Stimulated activated CD4-positive, alpha-beta T cell treated with anti-CD3 and anti-CD28 coated beads, Interleukin-4, amount 100 ng/mL, for 4 hours (primary cell): ENCODE results near the gene DUOXA1.

ENCODE experiments used
- DNase-seq, 2 experiments: peaks; one replicate each; pipeline ENCODE4 v3.0.0-alpha.2; 2020

DUOXA1 gene

DNA sequence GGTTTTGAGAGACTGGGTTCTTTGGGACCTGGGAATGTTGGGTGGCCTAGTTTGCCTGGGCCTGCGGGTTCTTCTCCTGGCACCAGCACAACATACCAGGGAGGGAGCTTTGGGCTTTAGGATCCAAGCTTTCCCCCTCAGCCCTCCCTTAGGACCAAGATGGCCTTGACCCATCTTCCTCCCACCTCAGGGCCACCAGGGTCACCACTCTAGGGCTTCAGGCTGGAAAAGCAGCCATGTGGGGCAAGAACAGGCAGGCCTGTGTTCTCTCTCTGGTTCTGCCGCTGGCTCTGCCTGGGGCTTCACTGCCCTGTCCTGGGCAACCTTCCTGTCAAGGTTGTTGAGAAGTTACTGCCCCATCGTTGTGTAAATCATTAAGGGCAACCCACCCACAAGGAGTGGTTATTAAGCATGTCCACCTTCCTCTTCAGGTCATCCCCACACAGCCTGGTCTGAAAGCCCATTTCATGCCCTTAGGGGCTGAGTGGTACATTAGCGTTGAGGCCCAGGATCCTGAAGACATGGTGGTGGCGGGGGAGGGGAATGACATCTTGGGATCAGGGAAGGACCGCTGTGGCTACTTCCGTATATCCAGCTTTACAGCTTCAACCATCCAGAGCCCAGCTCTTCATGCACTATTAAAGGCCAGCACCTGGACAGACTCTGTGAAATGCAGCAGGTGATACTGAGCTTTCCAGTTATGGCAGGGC is 767 bp upstream of the DUOXA1 start:
- DNase-seq = no peak

DNA sequence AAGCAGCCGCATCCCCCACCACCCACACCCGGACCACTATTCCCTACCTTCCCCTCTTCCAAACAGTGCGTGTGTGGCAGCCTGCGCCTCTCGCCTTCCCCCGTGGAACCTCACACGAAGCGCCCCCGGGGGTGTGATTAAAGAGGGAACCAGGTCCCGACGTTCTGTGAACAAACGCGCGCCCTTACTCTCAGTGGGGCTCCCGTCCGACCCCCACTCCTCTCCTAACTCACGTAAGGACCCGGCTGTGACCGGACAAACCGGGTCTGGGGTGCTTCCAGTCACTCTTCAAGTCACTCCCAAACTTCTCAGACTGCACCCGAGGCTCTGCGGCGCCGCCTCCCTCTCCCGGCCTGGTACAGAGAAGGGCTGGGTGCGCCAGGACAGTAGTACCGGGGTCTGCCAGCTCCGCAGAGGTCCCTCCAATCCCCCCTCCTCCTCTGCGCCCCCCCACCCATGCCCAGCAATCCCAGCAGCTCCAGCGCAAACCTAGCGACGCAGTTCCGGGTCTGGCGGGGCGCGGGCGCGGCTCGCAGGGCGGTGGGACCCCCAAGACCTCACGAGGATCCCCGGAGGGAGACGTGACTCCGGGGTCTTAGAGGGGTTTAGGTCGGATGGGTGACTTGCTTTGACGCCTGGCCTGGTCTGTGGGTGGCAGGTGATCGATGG is 574 bp downstream of the DUOXA1 start:
- DNase-seq = no peak

DNA sequence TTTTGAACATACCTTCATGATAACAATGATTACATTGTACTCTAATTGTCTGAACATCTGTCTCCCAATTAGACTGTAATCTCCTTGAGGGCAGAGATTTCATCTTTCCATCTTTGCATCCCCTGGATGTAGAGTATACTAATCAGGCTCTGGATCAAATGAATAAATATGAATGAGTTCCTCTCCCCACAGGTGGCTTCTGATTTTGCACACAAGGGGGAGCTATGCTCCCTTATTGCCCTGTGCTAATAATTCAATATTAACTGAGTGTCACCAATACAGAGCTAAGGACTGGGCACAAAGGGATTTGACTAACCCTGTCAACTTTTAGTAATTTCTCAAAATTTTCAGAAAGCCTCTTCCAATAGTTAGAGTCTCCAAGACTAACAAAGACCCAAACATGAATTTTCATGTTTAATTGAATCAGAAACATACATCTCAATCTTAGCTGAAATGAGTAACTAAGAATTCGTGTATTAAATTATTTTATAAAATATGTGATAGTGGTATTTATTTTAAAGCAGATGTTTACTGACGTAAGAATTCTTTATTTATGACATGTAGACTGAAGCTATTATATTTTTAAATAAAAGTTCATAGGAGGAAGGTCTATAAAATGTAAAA is 3.0 kb downstream of the DUOXA1 start:
- peak; percentile 29 to 32 for DNase-seq

DNA sequence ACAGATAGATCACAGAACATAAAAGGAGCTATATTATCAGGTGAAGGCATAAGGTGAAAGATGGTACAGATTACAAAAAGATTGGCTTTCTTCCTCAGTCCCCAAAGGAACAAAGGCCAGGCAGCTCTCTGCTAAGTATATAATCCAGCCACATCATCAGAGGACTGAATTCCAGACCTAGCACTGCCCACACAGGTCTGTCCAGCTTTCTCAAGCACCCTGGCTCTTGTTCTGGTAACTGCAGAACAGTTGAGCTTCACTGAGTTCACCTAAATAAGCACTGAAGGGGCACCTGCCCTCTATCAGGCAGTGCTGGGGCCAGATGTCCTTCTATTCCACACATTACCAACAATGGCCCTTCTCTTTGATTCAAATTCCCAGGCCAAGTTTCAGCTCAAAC is 6.3 kb downstream of the DUOXA1 start:
- DNase-seq = no peak

DNA sequence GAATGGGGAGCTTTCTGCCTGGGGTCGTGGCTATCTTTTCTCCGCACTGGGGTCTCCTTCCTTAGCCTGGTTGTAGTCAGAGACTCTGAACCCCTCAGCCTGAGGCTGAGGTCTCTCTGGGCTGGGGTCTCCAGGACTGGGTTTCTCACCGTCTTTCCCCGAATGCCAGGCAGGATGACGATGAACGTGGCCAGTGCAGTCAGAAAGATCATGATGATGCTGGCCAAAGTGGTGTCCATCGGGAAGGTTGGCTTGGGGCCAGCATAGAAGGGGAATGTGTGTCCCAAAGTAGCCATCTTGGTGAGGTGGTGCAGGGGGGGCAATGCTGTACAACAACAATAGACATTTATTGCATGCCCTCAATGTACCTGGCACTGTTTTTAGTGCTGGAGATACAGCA is 7.0 kb downstream of the DUOXA1 start:
- no peak for DNase-seq

DNA sequence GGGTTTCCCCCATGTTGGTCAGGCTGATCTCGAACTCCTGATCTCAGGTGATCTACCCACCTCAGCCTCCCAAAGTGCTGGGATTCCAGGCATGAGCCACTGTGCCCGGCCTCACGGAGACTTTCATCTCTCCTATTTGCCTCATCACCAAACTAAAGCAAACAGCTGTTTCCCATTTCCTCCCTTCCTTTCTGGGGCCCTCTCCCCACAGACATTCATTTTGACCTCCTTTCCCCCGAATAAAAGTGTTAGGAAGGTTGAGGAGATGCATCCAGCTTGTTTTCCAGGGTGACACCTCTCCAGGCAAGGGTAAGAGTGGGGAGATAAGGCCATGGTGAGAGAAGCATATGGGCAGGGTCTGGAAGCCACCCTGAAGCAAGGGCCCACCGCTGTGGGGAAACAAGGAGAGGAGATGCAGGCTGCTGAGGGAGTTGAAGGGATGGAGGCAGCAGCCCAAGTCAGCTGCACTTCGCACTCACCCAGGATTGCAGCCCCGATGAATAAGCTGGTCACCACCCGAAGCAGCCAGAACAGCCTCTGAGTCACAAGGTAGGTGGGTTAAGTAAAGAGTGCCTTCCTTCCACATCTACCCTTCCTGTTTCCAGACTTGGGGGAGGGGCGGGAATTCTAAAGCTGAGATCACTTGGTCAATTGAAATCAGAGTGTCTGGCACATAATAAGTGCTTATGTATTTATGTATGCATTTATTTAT is 7.8 kb downstream of the DUOXA1 start:
- no peak for DNase-seq

DNA sequence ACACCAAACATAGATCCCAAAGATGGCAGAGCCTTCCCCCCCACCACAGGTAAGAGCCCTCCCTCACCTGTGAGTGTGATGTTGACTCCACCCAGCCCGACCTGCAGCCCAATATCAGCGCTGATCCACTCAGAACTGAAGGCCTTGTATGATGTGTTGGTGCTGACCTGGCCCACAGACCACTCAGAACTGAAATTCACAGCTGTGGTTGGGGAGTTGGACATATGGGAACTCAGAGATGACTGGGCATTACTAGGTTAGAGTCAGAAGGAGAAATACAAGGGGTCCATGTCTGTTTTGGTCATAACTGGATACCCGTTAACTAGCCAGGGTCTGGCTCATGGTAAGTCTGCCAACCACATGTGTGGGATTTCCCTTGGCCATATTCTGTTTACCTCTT is 8.7 kb downstream of the DUOXA1 start:
- no peak for DNase-seq

DNA sequence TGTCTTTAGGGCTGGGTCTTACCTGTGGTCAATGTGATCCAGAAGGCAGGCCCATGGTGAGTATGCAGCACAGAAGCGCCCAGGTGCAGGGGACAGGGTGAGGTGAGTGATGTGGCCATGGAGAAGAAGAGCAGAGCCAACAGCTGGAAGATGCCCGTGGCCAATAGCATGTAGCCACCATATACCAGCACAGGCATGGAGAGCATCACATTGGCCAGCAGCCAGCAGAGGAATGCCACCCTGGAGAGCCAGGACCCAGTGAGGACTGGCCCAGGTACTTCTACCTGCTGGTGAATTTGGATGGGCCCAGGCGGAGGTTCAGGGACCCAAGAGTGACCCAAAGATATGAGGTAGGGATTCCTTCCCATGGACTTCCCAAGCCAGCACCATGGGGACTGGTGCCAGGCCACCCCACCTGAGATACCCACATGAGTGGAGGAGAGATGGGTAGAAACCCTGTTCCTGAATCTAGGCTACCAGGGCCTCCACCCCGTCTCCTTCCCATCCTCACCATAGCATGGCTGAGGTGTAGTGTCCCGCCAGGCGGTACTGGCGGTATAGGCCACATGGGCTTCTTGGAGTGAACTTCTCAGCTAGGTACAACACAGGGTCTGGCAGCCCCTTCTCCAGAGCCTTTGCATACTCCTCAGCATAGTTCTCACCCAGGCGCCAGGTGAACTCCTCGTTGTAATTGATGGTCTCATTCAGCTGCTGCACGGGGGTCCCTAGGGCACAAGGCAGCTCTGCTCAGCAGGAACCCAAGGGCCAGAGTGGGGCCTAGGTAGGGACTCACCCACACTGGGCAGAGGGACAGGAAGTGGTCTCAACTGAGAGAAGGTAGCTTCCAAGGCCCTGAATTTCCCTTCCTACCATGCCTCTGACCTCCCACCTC is 9.4 kb downstream of the DUOXA1 start:
- DNase-seq = no peak

DNA sequence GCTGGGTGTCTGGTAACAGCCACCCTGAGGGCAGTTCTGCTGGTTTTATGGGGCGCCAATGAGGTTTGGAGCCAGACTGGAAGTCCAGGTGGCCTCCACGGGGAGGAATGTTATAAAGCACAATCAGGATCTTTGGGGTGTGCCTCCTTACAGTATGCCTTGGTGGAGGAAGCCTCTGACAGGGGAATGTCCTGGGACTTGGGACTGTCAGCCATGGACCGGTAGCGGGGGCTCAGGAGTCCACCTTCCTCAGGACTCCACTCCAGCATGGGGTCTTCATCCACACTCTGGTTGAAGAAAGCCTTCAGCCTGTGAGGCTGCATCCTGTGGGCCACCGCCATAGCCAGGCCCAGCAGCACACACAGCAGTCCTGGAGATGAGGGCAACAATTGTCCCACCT is 10.7 kb downstream of the DUOXA1 start:
- no peak for DNase-seq

DNA sequence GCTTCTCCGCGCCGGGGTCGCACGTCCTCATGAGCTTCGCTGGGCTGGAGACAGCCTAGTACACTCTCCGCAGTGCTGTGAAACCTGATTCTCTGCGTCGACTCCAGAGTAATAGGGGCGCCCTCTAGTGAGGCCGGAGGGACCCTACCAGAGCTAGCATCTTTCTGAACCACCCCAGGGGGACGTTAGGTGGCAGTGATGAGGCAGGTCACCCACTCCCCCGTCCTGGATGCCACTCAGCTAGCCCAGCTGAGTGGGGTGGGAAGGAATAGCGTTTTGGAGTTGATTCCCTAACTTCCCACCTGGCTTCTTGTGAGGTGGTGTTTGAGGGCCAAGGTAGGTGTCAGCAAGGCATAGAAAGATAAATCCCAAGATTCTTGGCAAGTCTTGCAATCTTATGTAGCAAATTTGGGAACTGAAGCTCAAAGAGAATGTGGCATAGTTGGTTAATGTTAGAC is 11.5 kb downstream of the DUOXA1 start:
- peak; percentile 78 to 80 for DNase-seq

DNA sequence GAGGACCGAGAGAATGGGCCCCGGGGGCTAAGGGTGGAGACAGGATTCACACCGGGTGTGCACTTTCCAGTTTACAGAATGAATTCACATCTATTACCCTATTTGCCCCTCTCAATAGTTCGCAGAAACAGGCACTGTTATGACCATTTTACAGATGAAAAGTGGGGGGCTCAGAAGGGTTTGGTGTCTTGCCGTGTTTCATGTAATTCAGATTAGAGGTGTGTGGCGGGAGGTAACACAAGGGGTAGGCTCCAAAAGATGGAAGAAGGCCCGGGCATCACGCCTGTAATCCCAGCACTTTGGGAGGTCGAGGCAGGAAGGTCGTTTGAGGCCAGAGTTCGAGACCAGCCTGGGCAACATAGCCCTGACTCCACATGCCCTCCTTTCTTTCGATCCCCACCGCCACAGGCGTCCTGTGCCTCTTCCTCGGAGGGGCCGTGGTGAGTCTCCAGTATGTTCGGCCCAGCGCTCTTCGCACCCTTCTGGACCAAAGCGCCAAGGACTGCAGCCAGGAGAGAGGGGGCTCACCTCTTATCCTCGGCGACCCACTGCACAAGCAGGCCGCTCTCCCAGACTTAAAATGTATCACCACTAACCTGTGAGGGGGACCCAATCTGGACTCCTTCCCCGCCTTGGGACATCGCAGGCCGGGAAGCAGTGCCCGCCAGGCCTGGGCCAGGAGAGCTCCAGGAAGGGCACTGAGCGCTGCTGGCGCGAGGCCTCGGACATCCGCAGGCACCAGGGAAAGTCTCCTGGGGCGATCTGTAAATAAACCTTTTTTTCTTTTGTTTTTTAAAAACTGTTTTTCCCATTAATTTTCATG is 12.2 kb downstream of the DUOXA1 start:
- DNase-seq = no peak

DNA sequence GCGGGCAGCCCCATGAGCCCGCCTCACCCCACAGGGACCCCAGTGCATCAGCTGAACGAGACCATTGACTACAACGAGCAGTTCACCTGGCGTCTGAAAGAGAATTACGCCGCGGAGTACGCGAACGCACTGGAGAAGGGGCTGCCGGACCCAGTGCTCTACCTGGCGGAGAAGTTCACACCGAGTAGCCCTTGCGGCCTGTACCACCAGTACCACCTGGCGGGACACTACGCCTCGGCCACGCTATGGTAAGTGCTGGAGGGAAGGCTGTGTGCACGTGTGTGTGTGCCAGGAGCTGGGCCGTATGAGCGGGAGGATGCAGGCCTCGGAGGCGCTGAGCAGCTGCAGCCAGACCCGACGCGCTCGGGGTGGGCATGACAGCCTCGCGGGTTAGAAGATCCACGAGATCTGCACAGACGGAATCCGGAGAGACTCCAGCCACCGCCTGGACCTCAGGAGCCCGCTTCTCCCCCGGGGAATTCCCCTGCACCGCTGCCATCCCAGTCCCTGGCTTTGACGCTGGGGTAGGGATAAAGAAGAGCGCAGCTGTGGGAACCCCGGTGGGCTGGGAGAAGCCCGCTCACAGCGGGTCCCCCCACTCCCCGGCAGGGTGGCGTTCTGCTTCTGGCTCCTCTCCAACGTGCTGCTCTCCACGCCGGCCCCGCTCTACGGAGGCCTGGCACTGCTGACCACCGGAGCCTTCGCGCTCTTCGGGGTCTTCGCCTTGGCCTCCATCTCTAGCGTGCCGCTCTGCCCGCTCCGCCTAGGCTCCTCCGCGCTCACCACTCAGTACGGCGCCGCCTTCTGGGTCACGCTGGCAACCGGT is 13.0 kb downstream of the DUOXA1 start:
- DNase-seq = no peak

DNA sequence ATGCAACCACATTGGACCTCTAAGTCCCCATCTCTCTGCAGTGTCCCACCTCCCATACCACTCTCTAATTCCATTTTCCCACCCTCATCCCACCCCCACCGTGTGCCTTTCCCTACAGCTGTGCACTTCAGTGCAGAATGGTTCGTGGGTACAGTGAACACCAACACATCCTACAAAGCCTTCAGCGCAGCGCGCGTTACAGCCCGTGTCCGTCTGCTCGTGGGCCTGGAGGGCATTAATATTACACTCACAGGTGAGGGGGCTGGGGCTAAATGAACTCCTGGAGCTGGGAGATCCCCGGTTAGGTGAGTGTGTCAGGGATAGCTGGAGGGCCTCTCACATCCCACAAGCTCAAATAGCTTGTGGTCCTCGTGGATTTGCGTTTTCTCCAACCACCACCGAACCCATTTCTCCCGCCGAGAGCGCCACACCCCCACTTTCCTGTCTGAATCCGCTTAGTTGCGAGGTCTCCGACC is 13.6 kb downstream of the DUOXA1 start:
- no peak for DNase-seq

DNA sequence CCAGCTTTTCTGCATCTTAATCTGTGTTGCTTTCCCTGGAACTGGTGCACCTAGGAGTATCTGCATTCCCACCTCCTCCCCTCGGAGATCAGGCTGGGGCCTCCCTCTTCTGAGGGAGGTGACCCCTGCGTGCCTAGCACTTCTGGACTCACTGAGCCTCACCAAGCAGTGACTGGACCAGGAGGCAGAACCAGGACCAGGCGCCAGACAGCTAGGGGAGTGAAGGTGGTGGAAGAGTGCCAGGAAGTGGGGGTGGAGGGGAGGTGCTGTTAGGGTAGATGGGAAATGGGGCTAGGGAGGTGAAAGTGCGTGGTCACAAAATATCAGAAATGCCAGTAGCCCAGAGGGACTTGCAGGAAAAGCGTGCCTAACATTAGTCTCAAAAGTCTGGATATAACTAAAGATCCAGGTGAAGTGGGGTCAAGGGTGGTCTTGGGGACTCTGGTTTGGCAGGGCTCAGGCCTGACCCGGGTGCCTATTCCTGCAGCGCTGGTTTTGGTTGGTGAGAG is 14.3 kb downstream of the DUOXA1 start:
- DNase-seq = no peak

DNA sequence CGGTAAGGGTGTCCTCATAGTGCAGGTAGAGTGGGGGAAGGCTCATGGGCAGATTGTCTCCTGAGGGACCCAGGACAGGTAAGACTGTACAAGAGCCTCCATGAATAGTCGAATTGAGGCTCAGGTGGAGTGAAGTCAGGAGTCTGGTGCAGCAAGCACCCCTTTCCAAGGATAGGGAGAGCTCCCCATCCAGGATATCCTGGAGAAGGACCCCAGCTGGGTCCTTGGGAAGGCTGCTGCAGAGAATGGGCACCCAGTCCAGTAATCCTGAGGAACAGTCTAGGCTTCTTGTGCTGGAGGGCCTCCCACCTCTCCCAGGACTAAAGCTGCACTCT is 15.0 kb downstream of the DUOXA1 start:
- no peak for DNase-seq

DNA sequence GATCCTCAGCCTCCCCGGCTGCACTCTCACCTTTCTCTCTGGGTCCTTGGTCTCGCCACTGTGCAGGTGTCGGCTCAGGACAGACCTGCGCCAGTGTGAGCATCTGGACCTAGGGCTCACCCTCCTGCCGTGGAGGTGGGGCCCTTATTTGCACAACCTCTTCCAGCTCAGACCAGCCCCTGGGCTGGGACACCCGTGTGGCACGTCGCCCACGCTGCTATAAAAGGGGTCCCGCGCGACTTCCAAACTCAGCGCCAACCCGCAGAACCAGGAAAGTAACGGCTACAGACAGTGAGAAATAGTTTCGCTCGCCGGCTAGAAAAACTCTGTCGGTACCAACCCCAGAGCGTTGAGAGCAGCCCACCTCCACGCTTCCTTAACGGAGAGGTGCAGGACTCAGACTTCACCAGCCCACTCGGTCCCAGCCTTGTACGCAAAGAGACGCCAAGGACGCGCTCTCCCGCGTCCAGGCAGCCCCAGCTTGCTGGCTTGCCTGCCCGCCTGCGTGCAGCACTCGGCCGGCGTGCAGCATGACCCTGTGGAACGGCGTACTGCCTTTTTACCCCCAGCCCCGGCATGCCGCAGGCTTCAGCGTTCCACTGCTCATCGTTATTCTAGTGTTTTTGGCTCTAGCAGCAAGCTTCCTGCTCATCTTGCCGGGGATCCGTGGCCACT is 15.5 kb downstream of the DUOXA1 start, which contains the start of the genes DUOX2 and DUOXA2:
Gene DUOX2 (minus strand): TSS at position 97 of the 675 bp plus-strand sequence. CDS start 761 bp downstream, outside the sequence.
Gene DUOXA2 (plus strand): TSS at position 251 of the 675 bp plus-strand sequence. CDS start 280 bp downstream, at position 531.
- DNase-seq = no peak

DNA sequence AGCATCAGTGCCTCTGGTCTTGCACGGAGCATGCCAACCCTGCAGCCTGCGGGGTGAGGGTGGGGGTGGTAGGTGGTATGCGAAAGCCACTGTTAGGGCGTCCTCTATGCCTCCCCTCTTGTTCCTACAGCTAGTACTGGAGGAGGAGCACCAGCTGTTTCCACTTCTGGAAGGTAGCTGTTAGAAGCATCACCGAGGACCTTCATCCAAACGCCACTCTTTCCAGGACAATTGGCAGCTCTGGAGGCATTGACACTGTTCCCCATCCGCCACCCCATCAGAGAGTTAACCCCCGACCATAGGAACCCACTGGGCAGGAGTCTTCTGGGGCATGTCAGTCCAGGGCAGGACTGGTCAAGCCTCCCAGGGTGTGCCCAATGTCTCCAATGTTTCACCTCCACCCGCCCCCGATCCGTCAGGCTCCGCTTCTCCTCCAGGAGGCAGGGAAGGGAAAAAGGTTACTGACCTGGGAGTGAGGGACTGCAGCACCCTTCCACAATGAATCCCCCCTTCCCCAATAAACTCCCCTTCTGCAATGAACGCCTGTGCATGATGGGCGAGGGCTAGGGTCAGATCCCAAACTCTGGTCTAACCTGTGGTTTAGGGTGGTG is 16.2 kb downstream of the DUOXA1 start:
- no peak for DNase-seq

DNA sequence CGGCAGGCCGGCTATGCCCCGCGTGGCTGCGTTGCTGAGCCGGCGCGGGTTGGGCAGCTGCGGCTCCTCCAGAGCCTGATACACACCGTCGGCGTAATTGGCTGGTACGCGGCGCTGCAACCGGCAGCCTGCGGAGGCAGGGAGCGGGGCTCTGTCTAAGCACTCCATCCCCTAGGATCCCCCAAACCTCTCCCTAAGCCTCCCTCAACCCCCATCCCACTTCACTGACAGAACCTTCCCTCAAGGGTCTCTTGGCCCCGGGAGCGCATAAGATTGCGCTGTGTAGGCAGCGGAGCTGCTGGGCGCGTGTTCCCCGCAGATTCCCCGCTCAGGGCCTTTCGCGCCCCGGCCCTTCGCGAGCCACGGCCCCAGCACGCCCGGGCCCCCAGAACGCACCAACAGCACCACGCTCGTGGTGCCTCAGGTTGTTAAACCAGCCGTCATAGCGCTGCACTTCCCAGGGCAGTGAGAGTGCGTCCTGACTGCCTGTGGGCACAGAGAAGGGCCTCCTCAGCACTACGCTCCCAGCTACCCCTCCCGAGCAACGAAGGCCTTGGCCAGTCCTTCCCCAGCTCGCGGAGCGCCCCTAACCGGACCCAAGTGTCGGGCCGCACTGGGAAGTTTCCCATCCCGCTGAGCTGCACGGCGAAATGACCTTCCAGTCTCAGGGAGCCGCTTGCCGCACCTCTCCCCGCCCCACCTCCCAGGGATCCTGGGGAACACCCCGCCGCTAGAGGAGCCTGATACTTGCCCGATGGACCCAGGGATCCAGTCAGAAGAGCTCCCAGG is 16.9 kb downstream of the DUOXA1 start:
- no peak for DNase-seq
